Activated CD4-positive, alpha-beta T cell treated with anti-CD3 and anti-CD28 coated beads, Interleukin-2, amount 10 ng/mL, durations not matched to agents 7 days and 5 days (primary cell): ENCODE measurements around the gene DERL3. TPM values are rescaled to one million over a fixed set of nuclear protein-coding genes. Genes with fewer than 3 reads are reported as not detected.

Source experiments
- CTCF ChIA-PET: fragments of 350-600 bp; sonication (Branson Sonifier 250); formaldehyde crosslinking; loops from one replicate; lab custom pipeline; 2021; ENCODE audit warnings: antibody characterized with exemption; lab: Charles Lee
- POLR2A ChIA-PET: fragments of 350-600 bp; sonication (Branson Sonifier 250); formaldehyde crosslinking; loops from one replicate; lab custom pipeline; 2021; ENCODE audit warnings: antibody characterized with exemption; lab: Charles Lee
- DNase-seq: peaks from one replicate; pipeline ENCODE4 v3.0.0-alpha.2; 2020
- H3K27ac Mint-ChIP-seq: one replicate; pipeline ENCODE4 v1.8.0; 2021; ENCODE audit warnings: mild to moderate bottlenecking, moderate library complexity, mixed read lengths
- H3K27me3 Mint-ChIP-seq: one replicate; pipeline ENCODE4 v1.8.0; 2021; ENCODE audit warnings: mixed read lengths
- H3K36me3 Mint-ChIP-seq: one replicate; pipeline ENCODE4 v1.8.0; 2021; ENCODE audit warnings: low read depth, mixed read lengths
- H3K4me1 Mint-ChIP-seq: one replicate; pipeline ENCODE4 v1.8.0; 2021; ENCODE audit warnings: mixed read lengths
- H3K4me3 Mint-ChIP-seq: one replicate; pipeline ENCODE4 v1.8.0; 2021; ENCODE audit warnings: mild to moderate bottlenecking, moderate library complexity, mixed read lengths
- H3K9me3 Mint-ChIP-seq: one replicate; pipeline ENCODE4 v1.8.0; 2021; ENCODE audit warnings: mixed read lengths
- total RNA-seq, 2 experiments: library from RNA; stranded (reverse); gene quantifications; one replicate each; pipeline ENCODE4 v1.2.3, GENCODE V29; 2021

Gene DERL3
- total RNA-seq, 2 experiments from 2014 or later = 9.0 to 9.9 TPM

DNA sequence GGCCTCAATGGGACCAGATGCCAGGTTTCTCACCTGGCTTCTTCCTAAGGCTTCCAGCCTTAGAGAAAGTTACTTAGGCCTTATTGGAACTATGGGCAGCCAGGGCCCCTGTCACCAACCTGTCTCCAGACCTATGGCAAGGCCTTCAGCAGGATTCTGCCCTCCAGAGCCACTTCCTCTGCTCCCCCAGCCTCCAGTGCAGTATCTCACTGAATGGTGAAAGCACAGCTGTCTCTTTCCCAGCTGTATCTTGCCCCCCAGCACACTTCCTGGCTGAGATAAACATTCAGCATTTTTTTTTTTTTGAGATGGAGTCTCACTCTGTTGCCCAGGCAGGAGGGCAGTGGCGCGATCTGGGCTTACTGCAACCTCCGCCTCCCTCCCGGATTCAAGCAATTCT is 20.4 kb upstream of the DERL3 start:
- Mint-ChIP-seq H3K27ac (no peak overlapping the region), H3K4me1 (peaks cover 26% of the 10 kb centered on the region), H3K36me3 (no peaks in the 10 kb centered on the region), H3K27me3 (peaks cover 4% of the 10 kb centered on the region), H3K9me3 (no peaks in the 10 kb centered on the region), H3K4me3 (no peak overlapping the region)
- no peak for DNase-seq
- POLR2A ChIA-PET = no interaction called here
- CTCF ChIA-PET = interaction anchor here (0.6 to 3.0 kb wide), 7 partner anchors 9 to 298 kb away, joined by 3 to 28 read pairs (median 4); no protein-coding TSS in a partner anchor

DNA sequence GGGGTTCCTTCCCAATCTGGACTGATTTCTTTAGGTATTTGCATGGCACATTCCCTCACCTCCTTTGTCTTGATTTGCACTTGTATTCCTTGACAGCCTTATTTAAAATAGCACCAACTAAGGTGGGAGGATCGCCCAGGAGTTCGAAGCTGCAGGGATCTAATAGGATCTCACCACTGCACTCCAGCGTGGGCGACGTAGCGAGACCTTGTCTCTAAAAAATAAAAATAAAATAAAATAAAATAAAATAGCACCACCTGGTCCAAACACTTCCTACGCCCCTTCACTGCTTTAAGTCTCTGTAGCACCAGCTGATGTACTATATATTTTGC is 19.6 kb upstream of the DERL3 start:
- Mint-ChIP-seq H3K9me3 (no peaks in the 10 kb centered on the region), H3K27ac (peak overlapping the region; percentile 93), H3K4me1 (peaks cover 26% of the 10 kb centered on the region), H3K4me3 (peak overlapping the region; percentile 91), H3K36me3 (no peaks in the 10 kb centered on the region), H3K27me3 (peaks cover 4% of the 10 kb centered on the region)
- ChIA-PET CTCF (interaction anchor here (1.1 to 3.0 kb wide), 8 partner anchors 10 to 299 kb away, joined by 3 to 28 read pairs (median 4); no protein-coding TSS in a partner anchor), POLR2A (no interaction called here)
- no peak for DNase-seq

DNA sequence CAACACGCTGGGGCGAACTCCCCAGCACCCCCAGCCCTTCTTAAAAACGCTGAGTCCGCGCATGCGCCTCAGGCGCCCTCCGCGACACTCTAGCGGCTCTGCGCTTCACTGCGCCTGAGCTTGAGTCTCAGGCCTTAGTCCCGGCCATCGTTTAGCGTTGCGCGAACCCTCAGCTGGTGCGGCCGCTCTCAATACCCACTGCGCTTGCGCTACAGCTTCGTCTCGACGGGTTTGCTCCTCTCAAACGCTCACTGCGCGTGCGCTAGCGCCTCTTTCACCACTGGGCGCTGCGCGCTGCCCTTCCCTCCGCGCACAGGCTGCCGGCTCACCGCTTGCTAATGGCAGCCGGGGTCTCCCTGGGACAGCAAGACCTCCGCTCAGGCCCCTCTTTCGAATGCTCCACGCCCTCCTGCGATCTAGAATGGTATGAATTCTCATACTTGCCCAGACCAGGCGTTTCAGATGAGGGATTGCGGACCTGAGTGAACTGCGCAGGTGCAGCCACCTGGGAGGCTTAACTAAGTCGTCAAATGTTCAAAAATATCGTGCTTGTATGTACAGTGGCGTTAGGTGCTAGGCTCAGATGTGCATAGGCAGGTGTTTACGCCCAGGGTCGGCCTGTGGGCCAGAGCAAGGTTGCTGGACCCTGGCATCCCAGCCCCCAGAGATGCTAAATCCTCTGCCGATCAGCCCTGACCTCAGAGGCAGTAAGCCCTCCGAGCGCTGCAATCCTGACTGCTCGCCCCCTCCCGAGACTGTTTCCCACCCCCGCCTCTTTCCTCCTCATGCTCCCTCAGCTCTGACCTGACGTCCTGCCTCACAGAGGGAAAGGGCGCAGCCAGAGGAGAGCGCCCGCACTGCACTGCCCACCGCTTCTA is 19.0 kb upstream of the DERL3 start, which contains the start of gene SLC2A11:
Gene SLC2A11 (plus strand): TSS at position 270 of the 878 bp plus-strand sequence. CDS start 125 bp downstream, at position 395.
- peak; percentile 96 for DNase-seq
- Mint-ChIP-seq H3K36me3 (no peaks in the 10 kb centered on the region), H3K27me3 (peaks cover 6% of the 10 kb centered on the region), H3K4me1 (peaks cover 26% of the 10 kb centered on the region), H3K27ac (peak within 1 kb of the TSS; percentile 93), H3K9me3 (no peaks in the 10 kb centered on the region), H3K4me3 (peak within 1 kb of the TSS; percentile 91)
- ChIA-PET POLR2A (interaction anchor here (1.0 kb wide), 2 partner anchors 37 to 56 kb away, joined by 5 to 8 read pairs; partner anchors contain the start of gene MIF), CTCF (interaction anchor here (0.7 to 3.0 kb wide), 17 partner anchors 8 to 298 kb away, joined by 3 to 28 read pairs (median 5); partner anchors contain the start of gene MIF)

DNA sequence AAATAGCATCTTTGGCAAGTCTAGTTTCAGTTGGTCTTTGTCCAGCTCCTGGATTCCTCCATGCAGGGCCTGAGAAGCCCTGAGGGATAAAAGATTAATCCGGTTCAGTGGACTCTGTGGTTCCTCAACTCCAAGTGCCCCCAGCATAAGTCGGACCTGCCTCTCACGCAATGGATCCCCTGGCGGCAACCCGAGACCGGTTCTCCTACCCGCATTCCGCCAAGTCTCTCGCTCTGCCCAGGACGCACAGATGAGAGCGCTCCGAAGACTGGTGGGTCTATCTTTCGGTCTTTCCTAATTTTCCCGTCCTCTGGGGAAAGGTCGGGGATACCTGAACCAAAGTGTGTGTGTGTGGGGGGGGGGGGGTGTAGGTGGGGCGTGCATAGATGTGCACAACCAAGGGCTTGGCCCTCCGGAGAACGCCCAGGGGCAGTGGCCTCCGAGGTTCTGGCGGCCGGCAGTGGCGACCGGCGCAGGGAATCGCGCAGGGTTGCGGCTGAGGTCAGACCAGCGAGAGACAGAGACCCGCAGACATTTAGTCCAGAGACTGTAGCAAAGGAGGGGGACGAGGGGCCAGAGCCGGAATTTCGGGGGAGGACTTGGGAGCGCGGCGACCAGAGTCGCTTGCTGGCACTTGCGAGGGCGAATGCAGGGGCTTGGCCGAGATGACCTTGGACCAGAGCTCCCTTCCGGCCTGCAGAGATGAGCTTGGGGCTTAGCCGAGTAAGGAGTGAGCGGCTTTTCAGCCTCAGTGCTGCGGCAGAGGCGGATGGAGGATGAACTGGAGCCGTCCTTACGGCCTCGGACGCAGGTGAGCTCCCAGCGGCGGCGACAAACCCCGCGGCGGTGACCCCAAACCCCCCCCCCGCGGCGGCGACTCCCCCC is 18.2 kb upstream of the DERL3 start:
- no peaks in the 10 kb centered on the region for H3K9me3 Mint-ChIP-seq
- peak overlapping the region; percentile 93 for H3K27ac Mint-ChIP-seq
- H3K4me1 Mint-ChIP-seq = peaks cover 24% of the 10 kb centered on the region
- H3K4me3 Mint-ChIP-seq = peak overlapping the region; percentile 91
- no peak for DNase-seq
- H3K27me3 Mint-ChIP-seq = peaks cover 6% of the 10 kb centered on the region
- no peaks in the 10 kb centered on the region for H3K36me3 Mint-ChIP-seq
- CTCF ChIA-PET = interaction anchor here (0.7 to 3.0 kb wide), 14 partner anchors 8 to 297 kb away, joined by 3 to 28 read pairs (median 5); partner anchors contain the start of gene MIF
- POLR2A ChIA-PET = interaction anchor here (1.0 kb wide), 2 partner anchors 37 to 57 kb away, joined by 5 to 8 read pairs; partner anchors contain the start of gene MIF

DNA sequence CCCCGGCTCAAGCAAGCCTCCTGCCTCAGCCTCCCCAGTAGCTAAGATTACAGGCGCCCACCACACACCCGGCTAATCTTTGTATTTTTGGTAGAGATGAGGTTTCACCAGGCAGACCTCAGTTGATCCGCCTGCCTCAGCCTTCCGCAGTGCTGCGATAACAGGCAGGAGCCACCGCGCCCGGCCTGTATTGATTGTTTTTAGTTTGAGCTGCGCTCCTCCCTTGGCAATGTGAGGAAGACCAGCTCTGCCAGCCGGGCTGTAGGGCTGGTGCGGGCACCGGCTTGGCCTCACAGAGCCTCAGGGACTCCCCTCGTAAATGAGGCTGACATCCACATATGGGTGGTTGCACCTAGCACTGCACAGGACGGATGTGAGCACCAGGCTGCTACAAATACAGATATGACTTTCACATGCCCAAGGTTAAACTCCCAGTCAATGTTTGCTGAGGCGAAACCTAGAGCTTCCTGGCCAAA is 11.4 kb upstream of the DERL3 start:
- peaks cover 16% of the 10 kb centered on the region for H3K27me3 Mint-ChIP-seq
- DNase-seq = no peak
- H3K27ac Mint-ChIP-seq = no peak overlapping the region
- peaks cover 6% of the 10 kb centered on the region for H3K4me1 Mint-ChIP-seq
- H3K9me3 Mint-ChIP-seq = no peaks in the 10 kb centered on the region
- H3K4me3 Mint-ChIP-seq = no peak overlapping the region
- ChIA-PET CTCF (interaction anchor here (0.6 to 3.0 kb wide), 20 partner anchors 8 to 228 kb away, joined by 3 to 28 read pairs (median 4); partner anchors contain the start of genes CHCHD10, DERL3, MIF and SLC2A11), POLR2A (no interaction called here)
- no peaks in the 10 kb centered on the region for H3K36me3 Mint-ChIP-seq

GRCh38 chr22:23849009-23850006 is 10.5 kb upstream of the DERL3 start:
- H3K36me3 Mint-ChIP-seq = no peaks in the 10 kb centered on the region
- no peak overlapping the region for H3K4me3 Mint-ChIP-seq
- DNase-seq = peak; percentile 85
- ChIA-PET CTCF (interaction anchor here (0.6 to 3.0 kb wide), 20 partner anchors 9 to 227 kb away, joined by 3 to 28 read pairs (median 4); partner anchors contain the start of genes CHCHD10, DERL3, MIF and SLC2A11), POLR2A (no interaction called here)
- peaks cover 6% of the 10 kb centered on the region for H3K4me1 Mint-ChIP-seq
- no peaks in the 10 kb centered on the region for H3K9me3 Mint-ChIP-seq
- peaks cover 16% of the 10 kb centered on the region for H3K27me3 Mint-ChIP-seq
- H3K27ac Mint-ChIP-seq = no peak overlapping the region

DNA sequence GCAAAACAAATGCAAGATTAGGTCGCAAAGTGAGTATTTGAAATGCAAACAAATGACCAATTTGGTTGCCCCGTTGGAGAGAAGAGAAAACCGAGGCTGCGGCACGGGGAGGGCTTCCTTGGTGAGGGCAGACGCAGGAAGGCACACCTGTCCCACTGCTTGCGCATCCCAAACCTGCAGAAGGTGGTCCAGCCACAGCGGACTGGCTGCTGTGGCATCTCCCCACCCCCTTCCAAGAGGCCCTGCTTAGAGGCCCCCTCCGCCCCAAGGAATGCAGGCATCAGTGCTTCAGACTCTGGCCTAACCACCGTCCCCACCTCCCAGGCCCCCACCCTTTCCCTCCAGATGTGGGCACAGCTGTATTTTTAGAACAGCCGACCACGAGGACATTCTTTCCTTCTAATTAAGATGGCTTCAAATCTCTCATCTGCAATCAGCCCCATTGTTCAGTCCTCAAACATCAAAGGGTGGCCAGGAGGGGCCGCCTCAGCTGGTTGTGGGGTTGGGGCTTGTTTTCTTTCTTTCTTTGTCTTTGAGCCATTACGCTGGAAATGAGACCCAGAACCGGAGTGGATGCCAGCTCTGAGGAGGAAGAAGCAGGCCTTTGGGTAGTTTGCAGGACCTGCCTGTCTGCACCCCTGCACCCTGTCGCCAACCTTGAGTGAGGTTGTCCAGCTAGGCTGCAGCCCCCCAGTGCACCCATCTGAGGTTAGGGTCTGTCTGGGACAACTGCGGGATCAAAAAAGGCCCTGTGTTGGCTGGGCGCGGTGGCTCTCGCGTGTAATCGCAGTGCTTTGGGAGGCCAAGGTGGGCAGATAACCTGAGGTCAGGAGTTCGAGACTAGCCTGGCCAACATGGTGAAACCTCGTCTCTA is 9.4 kb upstream of the DERL3 start:
- POLR2A ChIA-PET = no interaction called here
- H3K27ac Mint-ChIP-seq = no peak overlapping the region
- H3K36me3 Mint-ChIP-seq = no peaks in the 10 kb centered on the region
- CTCF ChIA-PET = interaction anchor here (0.7 to 3.0 kb wide), 6 partner anchors 10 to 152 kb away, joined by 4 to 28 read pairs (median 10); partner anchors contain the start of genes MIF and SLC2A11
- no peak for DNase-seq
- H3K4me1 Mint-ChIP-seq = peaks cover 6% of the 10 kb centered on the region
- peaks cover 16% of the 10 kb centered on the region for H3K27me3 Mint-ChIP-seq
- no peak overlapping the region for H3K4me3 Mint-ChIP-seq
- no peaks in the 10 kb centered on the region for H3K9me3 Mint-ChIP-seq

GRCh38 chr22:23847310-23847920 is 8.6 kb upstream of the DERL3 start:
- Mint-ChIP-seq H3K27me3 (peaks cover 14% of the 10 kb centered on the region), H3K4me1 (peaks cover 6% of the 10 kb centered on the region), H3K36me3 (no peaks in the 10 kb centered on the region), H3K27ac (no peak overlapping the region), H3K4me3 (no peak overlapping the region), H3K9me3 (no peaks in the 10 kb centered on the region)
- ChIA-PET CTCF (interaction anchor here (2.4 to 3.0 kb wide), 4 partner anchors 11 to 72 kb away, joined by 10 to 28 read pairs (median 11); partner anchors contain the start of genes MIF and SLC2A11), POLR2A (no interaction called here)
- DNase-seq = no peak

- Mint-ChIP-seq H3K4me3 (no peak overlapping the region), H3K9me3 (no peaks in the 10 kb centered on the region), H3K27ac (no peak overlapping the region), H3K36me3 (no peaks in the 10 kb centered on the region), H3K27me3 (peaks cover 11% of the 10 kb centered on the region), H3K4me1 (peaks cover 6% of the 10 kb centered on the region)
- ChIA-PET CTCF (interaction anchor here (1.2 to 1.4 kb wide), 3 partner anchors 9 to 12 kb away, joined by 3 to 7 read pairs (median 4); partner anchors contain the start of gene SLC2A11), POLR2A (no interaction called here)
- no peak for DNase-seq
Observed at GRCh38 chr22:23846081-23846469, 7.3 kb upstream of the DERL3 start.
